NAMALWA (cell line): Measurements from ENCODE around the gene LEKR1.
A peak's percentile ranks its signal among the peaks of the same experiment; 100 is the strongest.
"Not testable (repeated sequence)": the region's sequence is repeated elsewhere in the genome, so short reads cannot be mapped to it uniquely, and the experiment has no call there.

Source experiments
- DNase-seq: peaks from one replicate; pipeline ENCODE4 v3.0.0-alpha.2; 2015; ENCODE audit warnings: low spot score

The LEKR1 gene

GRCh38 chr3:156808025-156808424, 18.1 kb upstream of the LEKR1 start:
- DNase-seq, result no peak

GRCh38 chr3:156811089-156811862, 14.9 kb upstream of the LEKR1 start:
- no peak for DNase-seq

GRCh38 chr3:156812521-156813335, 13.4 kb upstream of the LEKR1 start:
- DNase-seq, result no peak

DNA sequence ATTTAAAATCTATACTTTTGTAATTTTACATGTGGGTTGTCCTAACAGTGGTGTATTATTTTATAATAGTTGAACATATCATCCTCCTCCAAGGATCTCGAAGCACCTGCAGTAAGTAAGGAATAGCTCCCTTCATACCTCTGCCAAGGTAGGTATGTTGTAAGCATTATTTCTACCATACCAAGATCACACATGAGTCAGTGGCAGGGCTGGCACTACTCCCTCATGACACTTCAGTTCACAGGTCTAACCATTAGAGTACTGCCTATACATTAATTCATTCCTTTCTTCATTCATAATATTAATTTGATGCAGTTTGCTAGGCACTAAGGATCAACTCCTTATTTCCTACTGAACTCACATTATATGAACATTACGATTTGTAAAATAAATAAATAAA, 11.9 kb upstream of the LEKR1 start:
- no peak for DNase-seq

GRCh38 chr3:156816091-156816793, 9.9 kb upstream of the LEKR1 start:
- DNase-seq, result no peak

GRCh38 chr3:156816794-156817645, 9.1 kb upstream of the LEKR1 start:
- peak; percentile 94 for DNase-seq

GRCh38 chr3:156817646-156818272, 8.4 kb upstream of the LEKR1 start:
- DNase-seq, result no peak

DNA sequence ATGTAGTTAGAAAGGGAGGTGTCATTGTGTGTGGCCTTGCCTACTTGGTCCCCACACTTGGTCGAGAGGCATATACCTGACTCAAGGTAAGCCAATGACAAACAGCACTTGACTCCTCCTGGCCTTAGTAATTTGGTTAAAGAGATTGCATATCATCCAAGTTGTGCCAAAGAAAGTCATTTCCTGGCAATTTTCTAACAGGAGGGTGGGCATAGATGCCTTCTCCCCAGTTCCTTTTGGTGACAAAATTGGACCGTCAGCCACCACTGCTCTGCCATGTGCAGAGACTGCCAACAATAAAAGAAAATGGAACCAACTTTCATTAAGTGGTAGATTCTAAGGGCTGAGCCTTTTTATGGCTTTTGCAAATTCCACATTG, 7.9 kb upstream of the LEKR1 start:
- DNase-seq, result peak; percentile 22

GRCh38 chr3:156818890-156819289, 7.3 kb upstream of the LEKR1 start:
- DNase-seq, result no peak

DNA sequence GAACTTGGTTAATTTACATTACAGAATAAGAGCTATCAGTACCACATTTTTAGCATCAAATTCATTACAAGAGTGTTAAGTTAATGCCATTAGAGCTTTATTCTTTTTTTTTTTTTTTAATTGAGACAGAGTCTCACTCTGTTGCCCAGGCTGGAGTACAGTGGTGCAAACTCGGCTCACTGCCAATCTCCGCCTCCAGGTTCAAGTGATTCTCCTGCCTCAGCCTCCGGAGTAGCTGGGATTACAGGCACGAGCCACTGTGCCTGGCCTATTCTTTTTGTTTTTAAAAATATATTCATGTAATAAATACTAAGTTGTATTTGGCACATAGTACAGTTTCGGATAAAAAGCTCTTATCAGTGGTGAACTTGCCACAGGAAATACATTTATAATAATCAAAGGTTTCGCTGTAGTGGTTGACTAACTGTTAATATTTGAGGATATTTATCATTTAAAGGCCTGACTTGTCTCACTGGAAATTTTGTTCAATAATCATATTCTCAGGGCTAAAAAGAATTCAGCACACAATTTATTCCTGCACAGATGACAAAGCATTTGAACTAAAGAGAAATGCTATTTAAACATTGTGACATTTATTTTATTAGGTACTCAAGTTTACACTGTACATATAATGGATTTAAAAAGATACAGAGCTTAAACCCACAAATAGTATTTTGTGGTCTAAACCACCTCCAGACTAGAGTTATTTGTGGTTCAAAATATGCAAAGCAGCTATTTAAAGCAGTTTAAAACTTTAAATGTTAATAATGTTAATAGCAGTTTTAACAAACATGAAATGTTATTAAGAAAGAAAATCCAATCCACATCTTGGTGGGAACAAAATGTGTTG, 6.1 kb upstream of the LEKR1 start:
- no peak for DNase-seq

- peak; percentile 58 for DNase-seq
These were observed 5.5 kb upstream of the LEKR1 start for GRCh38 chr3:156820692-156821080.

- DNase-seq, result not testable (repeated sequence)
These were observed 3.4 kb upstream of the LEKR1 start for GRCh38 chr3:156822626-156823260.

- no peak for DNase-seq
These were observed 384 bp upstream of the LEKR1 start for GRCh38 chr3:156825795-156826143.

DNA sequence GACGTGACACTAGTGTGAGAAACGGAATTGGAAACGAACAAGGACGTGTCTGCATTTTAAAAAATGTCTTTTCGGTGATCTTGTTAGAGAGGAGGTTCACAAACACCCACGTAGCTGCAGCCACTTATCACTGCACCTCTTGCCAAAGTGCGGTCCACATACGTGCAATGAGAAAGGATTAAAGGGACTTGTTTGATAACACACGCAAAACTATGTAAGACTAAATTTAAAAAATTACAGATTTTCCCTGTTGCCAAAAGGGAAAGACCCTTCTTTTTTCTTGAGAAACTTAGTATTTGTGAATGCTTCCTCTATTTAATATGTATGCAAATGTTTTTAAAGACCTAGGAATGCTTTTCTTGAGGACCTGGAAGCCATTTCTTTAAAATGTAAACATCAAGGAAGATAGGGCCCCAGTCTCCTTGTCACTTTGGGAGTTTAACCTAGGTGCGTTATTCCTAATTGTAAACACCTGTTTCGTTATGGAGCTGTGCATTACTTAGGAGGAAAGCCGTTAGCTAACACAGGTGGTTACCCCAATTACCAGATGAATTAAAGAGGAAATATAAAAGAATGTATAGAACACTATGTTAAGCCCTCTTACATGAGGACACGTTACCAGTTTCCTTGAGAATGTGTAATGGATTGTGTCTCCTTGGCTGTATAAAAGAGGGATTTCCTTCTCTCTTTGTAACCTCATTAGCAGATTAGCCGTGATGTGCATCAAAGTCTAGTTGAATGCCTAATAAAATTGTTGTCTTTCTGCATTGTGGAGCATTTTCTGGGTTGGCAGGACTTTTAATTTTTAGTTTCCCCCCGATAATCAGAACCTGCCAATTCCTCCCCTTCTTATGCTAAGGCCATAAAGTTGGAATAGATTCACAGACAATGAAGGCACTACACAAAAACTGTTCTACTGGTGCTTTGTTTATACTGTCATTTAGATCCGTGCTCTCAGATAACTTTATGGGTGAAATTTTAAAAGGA, 1.0 kb downstream of the LEKR1 start:
- DNase-seq, result peak; percentile 76

DNA sequence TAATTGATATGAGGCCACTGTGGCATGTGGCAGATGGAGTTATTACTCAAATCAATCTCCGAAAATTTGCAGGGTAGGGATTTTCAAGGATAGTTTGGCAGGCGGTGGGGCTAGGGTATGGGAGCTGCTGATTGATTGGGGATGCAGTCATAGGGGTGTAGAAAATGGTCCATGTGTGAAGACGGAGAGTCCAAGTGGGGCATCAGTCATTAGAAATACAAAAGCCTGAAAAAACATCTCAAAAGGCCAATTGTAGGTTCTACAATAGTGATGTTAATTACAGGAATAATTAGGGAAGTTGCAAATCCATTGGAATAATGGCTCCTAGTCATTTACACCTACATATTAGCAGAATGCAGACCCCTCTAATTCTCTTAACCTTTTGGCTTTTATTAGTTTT, 4.9 kb downstream of the LEKR1 start:
- no peak for DNase-seq

GRCh38 chr3:156834435-156834834, 8.3 kb downstream of the LEKR1 start:
- DNase-seq, result no peak

DNA sequence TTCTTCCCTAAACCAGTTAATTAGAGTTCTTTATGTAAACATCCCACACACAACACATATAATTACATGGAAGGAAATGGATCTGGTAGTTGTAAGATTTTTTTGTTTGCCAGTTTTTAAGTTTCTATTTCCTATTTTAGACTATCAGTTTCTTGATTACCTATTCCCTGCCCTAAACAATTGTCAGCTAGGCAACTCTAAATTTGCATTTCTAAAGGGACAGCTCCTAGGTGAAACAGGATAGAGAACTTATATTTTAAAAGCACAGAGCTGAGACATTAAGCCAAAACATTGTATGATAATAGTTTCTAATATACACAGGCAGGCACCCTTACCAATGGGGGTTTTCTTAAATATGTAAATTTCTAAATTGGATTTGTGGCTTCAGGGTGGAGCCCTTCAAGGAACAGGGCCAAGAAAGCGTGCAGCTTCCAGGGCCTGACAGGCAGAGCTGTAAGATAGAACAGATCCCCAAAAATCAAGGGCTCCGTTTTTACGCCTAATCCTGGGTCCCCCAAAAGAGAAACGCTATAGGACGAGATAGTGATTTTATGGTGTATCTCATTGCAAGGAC, 8.9 kb downstream of the LEKR1 start:
- no peak for DNase-seq

DNA sequence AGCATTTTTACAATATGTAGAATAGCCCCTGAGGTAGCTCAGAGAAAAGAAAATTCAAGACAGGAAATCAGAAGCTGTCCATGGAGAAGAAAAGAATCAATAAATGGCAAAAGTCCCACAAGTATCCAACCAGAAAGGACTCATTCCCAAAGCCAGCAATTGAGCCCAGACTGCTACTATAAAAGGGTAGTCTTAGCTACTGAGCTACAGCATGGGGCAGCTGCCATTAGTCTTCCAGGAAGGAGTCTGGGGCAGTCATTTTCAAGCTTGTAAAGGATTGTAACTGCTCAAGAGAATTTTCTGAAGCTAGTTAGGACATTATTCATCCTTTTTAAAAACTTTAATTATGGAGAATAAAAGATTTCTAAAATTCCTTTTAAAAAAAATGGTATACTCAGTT, 10.5 kb downstream of the LEKR1 start:
- DNase-seq, result no peak
